Measurements from ENCODE around the gene HK2.

The HK2 gene

DNA sequence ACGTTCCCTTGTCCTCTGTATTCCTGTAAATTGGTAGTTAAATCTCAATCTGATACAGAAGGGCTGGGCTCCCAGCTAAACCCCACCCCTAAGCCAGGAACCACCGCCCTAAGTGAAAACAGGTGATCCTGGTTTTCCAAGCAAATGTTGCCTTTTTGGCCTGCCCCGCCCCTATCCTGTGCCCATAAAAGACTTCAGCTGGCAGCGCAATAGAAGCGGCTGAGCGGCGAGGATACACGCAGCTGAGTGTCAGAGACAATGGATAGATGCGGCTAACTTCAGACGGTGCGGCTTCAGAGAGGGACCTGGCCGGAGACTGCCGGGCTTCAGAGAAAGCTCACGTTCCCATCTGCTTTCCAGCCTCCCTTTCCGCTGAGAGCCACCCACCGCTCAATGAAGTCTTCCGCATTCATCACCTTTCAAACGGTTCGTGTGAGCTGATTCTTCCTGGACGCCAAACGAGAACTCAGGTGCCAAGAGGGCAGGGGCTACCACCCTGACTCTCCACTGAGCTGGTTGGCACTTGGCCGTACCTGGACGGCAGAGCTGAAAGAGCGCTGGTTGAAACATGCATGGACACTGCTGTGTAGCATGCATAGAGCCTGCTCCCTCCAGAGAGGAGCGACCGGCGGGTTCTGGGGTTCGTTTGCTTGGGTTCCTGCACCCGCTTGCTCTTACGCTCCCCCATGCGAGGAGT is 75.0 kb downstream of the HK2 start:
- no peak for TF ChIP-seq JUND (IDR thresholded peaks at IDR 0.05; ENCODE audit: low read depth)
- in situ Hi-C loops (cut with HindIII; ENCODE audit: low pct_unique_long_range_greater_than_20kb, low sequenced_read_pairs) = no loop called here

GRCh38 chr2:74910245-74910644 is 76.3 kb downstream of the HK2 start:
- in situ Hi-C loops (cut with HindIII; ENCODE audit: low pct_unique_long_range_greater_than_20kb, low sequenced_read_pairs) = no loop called here
- no peak for TF ChIP-seq JUND (IDR thresholded peaks at IDR 0.05; ENCODE audit: low read depth)
- DNase-seq (ENCODE audit: low read depth in 1 of 2, low spot score in 1 of 2) = no peak

More for the DNA sequence above, 75.0 kb downstream of the HK2 start:
- DNase-seq (ENCODE audit: low read depth in 1 of 2, low spot score in 1 of 2) = no peak

GRCh38 chr2:74911061-74911460 is 77.1 kb downstream of the HK2 start:
- in situ Hi-C loops (cut with HindIII; ENCODE audit: low pct_unique_long_range_greater_than_20kb, low sequenced_read_pairs) = no loop called here
- no peak for DNase-seq (ENCODE audit: low read depth in 1 of 2, low spot score in 1 of 2)

DNA sequence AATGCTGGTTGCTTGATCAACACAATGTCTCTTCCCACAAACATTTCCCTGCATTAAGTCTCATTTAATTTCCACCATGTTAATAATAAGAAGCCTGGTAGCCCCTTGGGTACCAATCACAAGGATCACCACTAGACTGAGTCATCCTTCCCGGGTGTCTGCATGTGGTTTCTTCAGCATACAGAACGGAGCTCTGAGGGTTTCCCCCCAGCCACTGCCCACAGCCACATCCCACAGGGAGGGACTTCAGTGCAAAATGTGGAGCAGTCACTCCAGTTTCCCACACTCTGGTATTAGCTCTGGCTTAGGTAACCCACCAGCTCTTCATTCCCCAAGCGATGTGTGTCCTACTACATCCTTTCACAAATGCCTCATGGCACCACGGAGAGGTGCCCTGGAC is 81.8 kb downstream of the HK2 start:
- TF ChIP-seq JUND (IDR thresholded peaks at IDR 0.05; ENCODE audit: low read depth) = no peak
- DNase-seq (ENCODE audit: low read depth in 1 of 2, low spot score in 1 of 2) = no peak
- in situ Hi-C loops (cut with HindIII; ENCODE audit: low pct_unique_long_range_greater_than_20kb, low sequenced_read_pairs) = no loop called here

More at GRCh38 chr2:74911061-74911460, 77.1 kb downstream of the HK2 start:
- TF ChIP-seq JUND (IDR thresholded peaks at IDR 0.05; ENCODE audit: low read depth) = no peak

DNA sequence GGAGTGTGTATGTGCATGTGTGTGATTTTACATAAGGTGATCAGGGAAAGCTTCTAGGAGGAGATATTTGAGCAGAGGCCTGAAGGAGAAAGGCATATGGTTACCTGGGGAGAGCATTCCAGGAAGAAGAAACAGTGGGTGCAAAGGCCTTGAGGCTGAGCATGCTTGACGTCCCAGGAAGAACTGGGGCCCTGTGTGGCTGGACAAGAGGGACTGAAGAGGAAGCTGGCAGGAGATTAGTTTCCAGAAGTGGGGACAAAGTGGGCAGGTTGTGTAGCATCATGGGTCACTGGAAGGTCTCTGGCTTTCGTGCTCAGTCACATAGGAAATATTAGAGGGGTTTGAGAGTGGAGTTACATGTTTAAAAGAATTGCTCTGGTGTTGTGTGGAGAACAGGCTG is 82.5 kb downstream of the HK2 start:
- DNase-seq (ENCODE audit: low read depth in 1 of 2, low spot score in 1 of 2) = no peak
- TF ChIP-seq JUND (IDR thresholded peaks at IDR 0.05; ENCODE audit: low read depth) = no peak
- in situ Hi-C loops (cut with HindIII; ENCODE audit: low pct_unique_long_range_greater_than_20kb, low sequenced_read_pairs) = no loop called here

- DNase-seq (ENCODE audit: low read depth in 1 of 2, low spot score in 1 of 2) = peak; percentile 8 to 50
- no peak for TF ChIP-seq JUND (IDR thresholded peaks at IDR 0.05; ENCODE audit: low read depth)
- in situ Hi-C loops (cut with HindIII; ENCODE audit: low pct_unique_long_range_greater_than_20kb, low sequenced_read_pairs) = no loop called here
Observed at GRCh38 chr2:74917702-74918619, 84.0 kb downstream of the HK2 start.

GRCh38 chr2:74919827-74920226 is 85.9 kb downstream of the HK2 start:
- TF ChIP-seq JUND (IDR thresholded peaks at IDR 0.05; ENCODE audit: low read depth) = no peak
- in situ Hi-C loops (cut with HindIII; ENCODE audit: low pct_unique_long_range_greater_than_20kb, low sequenced_read_pairs) = no loop called here
- peak; percentile 46 to 65 for DNase-seq (ENCODE audit: low read depth in 1 of 2, low spot score in 1 of 2)

- in situ Hi-C loops (cut with HindIII; ENCODE audit: low pct_unique_long_range_greater_than_20kb, low sequenced_read_pairs) = no loop called here
- no peak for DNase-seq (ENCODE audit: low read depth in 1 of 2, low spot score in 1 of 2)
- TF ChIP-seq JUND (IDR thresholded peaks at IDR 0.05; ENCODE audit: low read depth) = no peak
Observed at GRCh38 chr2:74921236-74921736, 87.4 kb downstream of the HK2 start.

DNA sequence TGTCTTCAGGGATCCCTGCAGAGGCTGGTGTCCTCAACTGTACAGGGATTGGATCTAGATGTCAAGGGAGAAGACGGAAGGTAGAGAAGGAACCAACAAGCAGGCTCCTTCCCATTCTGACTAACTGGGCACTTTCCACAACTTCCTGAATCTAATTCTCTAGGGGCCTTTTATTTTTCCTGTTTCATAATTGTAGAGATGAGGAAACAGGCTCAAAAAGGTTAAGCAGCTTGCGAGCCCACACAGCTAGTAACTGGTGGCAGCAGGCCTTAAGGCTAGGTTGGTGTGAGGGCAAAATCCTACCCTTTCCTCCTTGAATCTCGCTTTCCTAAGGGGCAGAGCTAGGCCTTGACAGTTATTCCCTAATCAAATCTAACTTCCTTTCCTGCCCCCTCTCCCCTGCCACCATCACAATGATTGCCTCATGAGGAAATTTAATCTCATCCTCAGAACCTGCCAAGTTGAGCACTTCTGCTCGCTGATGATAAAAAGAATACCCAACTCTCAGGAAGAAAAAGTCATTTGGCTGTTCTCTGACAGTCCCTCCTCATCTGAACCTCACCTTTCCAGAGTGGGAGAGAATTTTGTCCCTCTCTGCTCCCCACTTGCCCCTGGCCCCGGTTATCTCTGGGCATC is 88.8 kb downstream of the HK2 start:
- DNase-seq (ENCODE audit: low read depth in 1 of 2, low spot score in 1 of 2) = no peak
- no peak for TF ChIP-seq JUND (IDR thresholded peaks at IDR 0.05; ENCODE audit: low read depth)
- in situ Hi-C loops (cut with HindIII; ENCODE audit: low pct_unique_long_range_greater_than_20kb, low sequenced_read_pairs) = no loop called here

GRCh38 chr2:74924463-74925265 is 90.7 kb downstream of the HK2 start:
- in situ Hi-C loops (cut with HindIII; ENCODE audit: low pct_unique_long_range_greater_than_20kb, low sequenced_read_pairs) = no loop called here
- DNase-seq (ENCODE audit: low read depth in 1 of 2, low spot score in 1 of 2) = no peak
- no peak for TF ChIP-seq JUND (IDR thresholded peaks at IDR 0.05; ENCODE audit: low read depth)

DNA sequence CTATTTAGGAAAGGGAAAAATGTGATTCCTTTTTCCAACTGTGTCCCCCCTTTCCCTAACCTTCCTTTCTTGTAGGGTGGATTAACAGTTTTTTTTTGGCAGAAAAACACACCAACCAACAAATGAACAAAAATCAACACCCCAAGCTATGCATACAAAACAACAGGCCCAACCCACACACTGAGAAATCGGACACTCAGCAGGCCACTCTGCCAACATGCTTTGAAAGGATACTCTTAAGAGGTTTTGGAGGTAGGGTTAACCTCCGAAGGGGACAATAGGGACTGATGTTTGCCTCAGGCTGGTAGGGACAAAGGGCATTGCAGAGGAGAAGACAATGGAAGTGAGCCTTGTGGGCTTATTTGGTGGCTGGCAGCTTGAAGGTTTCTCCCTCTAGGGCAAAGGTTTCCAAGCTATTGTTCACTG is 91.4 kb downstream of the HK2 start:
- TF ChIP-seq JUND (IDR thresholded peaks at IDR 0.05; ENCODE audit: low read depth) = no peak
- DNase-seq (ENCODE audit: low read depth in 1 of 2, low spot score in 1 of 2) = peak in 1 of 2 experiments; percentile 33
- in situ Hi-C loops (cut with HindIII; ENCODE audit: low pct_unique_long_range_greater_than_20kb, low sequenced_read_pairs) = no loop called here

GRCh38 chr2:74927621-74928020 is 93.7 kb downstream of the HK2 start:
- in situ Hi-C loops (cut with HindIII; ENCODE audit: low pct_unique_long_range_greater_than_20kb, low sequenced_read_pairs) = no loop called here
- no peak for DNase-seq (ENCODE audit: low read depth in 1 of 2, low spot score in 1 of 2)
- TF ChIP-seq JUND (IDR thresholded peaks at IDR 0.05; ENCODE audit: low read depth) = no peak
